GM18526 (cell line): ENCODE data around the gene SUMF1.

ENCODE experiments used
- POLR2A ChIP-seq: IDR thresholded peaks from 3 replicates; pipeline ENCODE4 v1.6.1; 2011; ENCODE audit not compliant: insufficient read length; ENCODE audit errors: extremely low read depth

SUMF1 gene

GRCh38 chr3:4448187-4448586 is 18.9 kb downstream of the SUMF1 start:
- TF ChIP-seq POLR2A: no peak

- TF ChIP-seq POLR2A: no peak
These were observed 19.6 kb downstream of the SUMF1 start for GRCh38 chr3:4447295-4447999.

GRCh38 chr3:4440951-4441350 is 26.1 kb downstream of the SUMF1 start:
- TF ChIP-seq POLR2A: no peak

GRCh38 chr3:4438296-4438695 is 28.8 kb downstream of the SUMF1 start:
- no peak for TF ChIP-seq POLR2A

- no peak for TF ChIP-seq POLR2A
These were observed 34.8 kb downstream of the SUMF1 start for GRCh38 chr3:4432259-4432658.

GRCh38 chr3:4429648-4430350 is 37.3 kb downstream of the SUMF1 start:
- no peak for TF ChIP-seq POLR2A

- no peak for TF ChIP-seq POLR2A
These were observed 40.2 kb downstream of the SUMF1 start for GRCh38 chr3:4426782-4427344.

- TF ChIP-seq POLR2A: no peak
These were observed 40.7 kb downstream of the SUMF1 start for GRCh38 chr3:4426261-4426781.

- no peak for TF ChIP-seq POLR2A
These were observed 41.4 kb downstream of the SUMF1 start for GRCh38 chr3:4425707-4426106.

GRCh38 chr3:4425055-4425454 is 42.0 kb downstream of the SUMF1 start:
- TF ChIP-seq POLR2A: no peak

GRCh38 chr3:4421121-4421520 is 45.9 kb downstream of the SUMF1 start:
- no peak for TF ChIP-seq POLR2A

- TF ChIP-seq POLR2A: no peak
These were observed 47.1 kb downstream of the SUMF1 start for GRCh38 chr3:4419920-4420319.

GRCh38 chr3:4419386-4419785 is 47.7 kb downstream of the SUMF1 start:
- no peak for TF ChIP-seq POLR2A

- TF ChIP-seq POLR2A: no peak
These were observed 48.9 kb downstream of the SUMF1 start for GRCh38 chr3:4418156-4418555.

- no peak for TF ChIP-seq POLR2A
These were observed 49.6 kb downstream of the SUMF1 start for GRCh38 chr3:4417449-4417848.

GRCh38 chr3:4416961-4417360 is 50.1 kb downstream of the SUMF1 start:
- TF ChIP-seq POLR2A: no peak
